Measurements from ENCODE around the gene CLSTN1.
"Not testable (repeated sequence)": the region's sequence is repeated elsewhere in the genome, so short reads cannot be mapped to it uniquely, and the experiment has no call there.

Gene CLSTN1

GRCh38 chr1:9760824-9761223 lies 62.9 kb downstream of the CLSTN1 start:
- no peak for DNase-seq

- DNase-seq: no peak
Observed at GRCh38 chr1:9759939-9760338, 63.8 kb downstream of the CLSTN1 start.

- no peak for DNase-seq
Observed at GRCh38 chr1:9758559-9759121, 65.1 kb downstream of the CLSTN1 start.

- DNase-seq: no peak
Observed at GRCh38 chr1:9755441-9755995, 68.2 kb downstream of the CLSTN1 start.

GRCh38 chr1:9753121-9753531 lies 70.6 kb downstream of the CLSTN1 start:
- peak; percentile 82 for DNase-seq

GRCh38 chr1:9751971-9752370 lies 71.8 kb downstream of the CLSTN1 start:
- no peak for DNase-seq

GRCh38 chr1:9749361-9749760 lies 74.4 kb downstream of the CLSTN1 start:
- DNase-seq: no peak

- not testable (repeated sequence) for DNase-seq
Observed at GRCh38 chr1:9748391-9748790, 75.4 kb downstream of the CLSTN1 start.

- DNase-seq: no peak
Observed at GRCh38 chr1:9746651-9747050, 77.1 kb downstream of the CLSTN1 start.

- no peak for DNase-seq
Observed at GRCh38 chr1:9746211-9746610, 77.6 kb downstream of the CLSTN1 start.

- DNase-seq: no peak
Observed at GRCh38 chr1:9744106-9744799, 79.5 kb downstream of the CLSTN1 start.

- no peak for DNase-seq
Observed at GRCh38 chr1:9737671-9738070, 86.1 kb downstream of the CLSTN1 start.

- DNase-seq: no peak
Observed at GRCh38 chr1:9737057-9737456, 86.7 kb downstream of the CLSTN1 start.

- DNase-seq: no peak
Observed at GRCh38 chr1:9736241-9736640, 87.5 kb downstream of the CLSTN1 start.

- no peak for DNase-seq
Observed at GRCh38 chr1:9735800-9736199, 88.0 kb downstream of the CLSTN1 start.

GRCh38 chr1:9733160-9733789 lies 90.5 kb downstream of the CLSTN1 start:
- DNase-seq: no peak

GRCh38 chr1:9732123-9732971 lies 91.4 kb downstream of the CLSTN1 start:
- no peak for DNase-seq

- no peak for DNase-seq
Observed at GRCh38 chr1:9731561-9731960, 92.2 kb downstream of the CLSTN1 start.

GRCh38 chr1:9731051-9731537 lies 92.7 kb downstream of the CLSTN1 start:
- no peak for DNase-seq

GRCh38 chr1:9730096-9730901 lies 93.5 kb downstream of the CLSTN1 start:
- no peak for DNase-seq

- no peak for DNase-seq
Observed at GRCh38 chr1:9729523-9729922, 94.2 kb downstream of the CLSTN1 start.
